NOMO-1 treated with DMSO at 0.1 percent for 48 hours (cell line): ENCODE measurements around the gene CDH23.
A peak's percentile ranks its signal among the peaks of the same experiment; 100 is the strongest.

Source experiments
- DNase-seq: peaks from one replicate; lab custom pipeline; 2025; ENCODE audit not compliant: unreplicated experiment; lab: John Stamatoyannopoulos, UW

CDH23 gene

GRCh38 chr10:71368643-71369042 is 28.1 kb upstream of the CDH23 start:
- no peak for DNase-seq

GRCh38 chr10:71369602-71370001 is 27.1 kb upstream of the CDH23 start:
- no peak for DNase-seq

GRCh38 chr10:71370031-71370430 is 26.7 kb upstream of the CDH23 start:
- no peak for DNase-seq

- peak; percentile 69 for DNase-seq
Observed at GRCh38 chr10:71371750-71372166, 25.0 kb upstream of the CDH23 start.

GRCh38 chr10:71372882-71373495 is 23.7 kb upstream of the CDH23 start:
- peak; percentile 79 for DNase-seq

- DNase-seq, result no peak
Observed at GRCh38 chr10:71374481-71375233, 22.1 kb upstream of the CDH23 start.

GRCh38 chr10:71375952-71376351 is 20.8 kb upstream of the CDH23 start:
- no peak for DNase-seq

GRCh38 chr10:71378336-71379117 is 18.2 kb upstream of the CDH23 start:
- peak; percentile 89 for DNase-seq

- peak; percentile 52 for DNase-seq
Observed at GRCh38 chr10:71379118-71379766, 17.5 kb upstream of the CDH23 start.

- no peak for DNase-seq
Observed at GRCh38 chr10:71380841-71381240, 15.9 kb upstream of the CDH23 start.

GRCh38 chr10:71381611-71382010 is 15.1 kb upstream of the CDH23 start:
- DNase-seq, result no peak

GRCh38 chr10:71382028-71382427 is 14.7 kb upstream of the CDH23 start:
- DNase-seq, result no peak

- peak; percentile 88 for DNase-seq
Observed at GRCh38 chr10:71382757-71383156, 14.0 kb upstream of the CDH23 start.

- peak; percentile 46 for DNase-seq
Observed at GRCh38 chr10:71383972-71384687, 12.6 kb upstream of the CDH23 start.

- DNase-seq, result no peak
Observed at GRCh38 chr10:71388171-71388570, 8.5 kb upstream of the CDH23 start.

- no peak for DNase-seq
Observed at GRCh38 chr10:71388583-71389310, 8.0 kb upstream of the CDH23 start.

- no peak for DNase-seq
Observed at GRCh38 chr10:71389768-71390460, 6.8 kb upstream of the CDH23 start.

- no peak for DNase-seq
Observed at GRCh38 chr10:71390461-71390835, 6.3 kb upstream of the CDH23 start.

GRCh38 chr10:71390921-71391690 is 5.6 kb upstream of the CDH23 start:
- no peak for DNase-seq
